HG03139 (cell line): Measurements from ENCODE around the gene SRPK3.

ENCODE experiments used
- ATAC-seq: cut with Tn5 transposase; IDR thresholded peaks from one replicate; pipeline ENCODE4 v1.9.1; 2021; ENCODE audit not compliant: unreplicated experiment

Gene SRPK3

GRCh38 chrX:153781428-153782047 lies 697 bp downstream of the SRPK3 start:
- ATAC-seq, result no peak

GRCh38 chrX:153782313-153782712 lies 1.5 kb downstream of the SRPK3 start:
- no peak for ATAC-seq

GRCh38 chrX:153782871-153783270 lies 2.0 kb downstream of the SRPK3 start:
- ATAC-seq, result no peak

- no peak for ATAC-seq
Observed at GRCh38 chrX:153783378-153784013, 2.7 kb downstream of the SRPK3 start.

- ATAC-seq, result no peak
Observed at GRCh38 chrX:153784325-153784967, 3.6 kb downstream of the SRPK3 start.

- ATAC-seq, result no peak
Observed at GRCh38 chrX:153786669-153787068, 5.8 kb downstream of the SRPK3 start.

GRCh38 chrX:153789654-153790053 lies 8.8 kb downstream of the SRPK3 start:
- ATAC-seq, result no peak

- no peak for ATAC-seq
Observed at GRCh38 chrX:153791104-153791852, 10.4 kb downstream of the SRPK3 start.

- no peak for ATAC-seq
Observed at GRCh38 chrX:153792368-153792767, 11.5 kb downstream of the SRPK3 start.

- no peak for ATAC-seq
Observed at GRCh38 chrX:153793291-153793690, 12.4 kb downstream of the SRPK3 start.

- peak; percentile 88 for ATAC-seq
Observed at GRCh38 chrX:153794018-153794896, 13.4 kb downstream of the SRPK3 start, which contains the start of the genes IDH3G and SSR4. Gene IDH3G (minus strand): TSS chrX:153794375. CDS start chrX:153794326, 49 bp downstream. Gene SSR4 (plus strand): TSS chrX:153794668. CDS start chrX:153794688, 20 bp downstream.

- no peak for ATAC-seq
Observed at GRCh38 chrX:153794897-153795816, 14.3 kb downstream of the SRPK3 start.

GRCh38 chrX:153797415-153798015 lies 16.7 kb downstream of the SRPK3 start:
- no peak for ATAC-seq

- ATAC-seq, result no peak
Observed at GRCh38 chrX:153799326-153799725, 18.5 kb downstream of the SRPK3 start.

- no peak for ATAC-seq
Observed at GRCh38 chrX:153800177-153800722, 19.4 kb downstream of the SRPK3 start.

- no peak for ATAC-seq
Observed at GRCh38 chrX:153800746-153801145, 19.9 kb downstream of the SRPK3 start.

GRCh38 chrX:153801669-153802068 lies 20.8 kb downstream of the SRPK3 start:
- ATAC-seq, result no peak

- ATAC-seq, result no peak
Observed at GRCh38 chrX:153802513-153803045, 21.7 kb downstream of the SRPK3 start.
